Brain pericyte (primary cell): ENCODE data around the gene MAPKBP1.

Experiments used
- DNase-seq: peaks from one replicate; pipeline ENCODE4 v3.0.0-alpha.2; 2012; ENCODE audit warnings: low read depth, low spot score

Gene MAPKBP1

GRCh38 chr15:41782371-41783282 lies 8.3 kb downstream of the MAPKBP1 start:
- no peak for DNase-seq

- no peak for DNase-seq
Observed at GRCh38 chr15:41783296-41783695, 9.0 kb downstream of the MAPKBP1 start.

GRCh38 chr15:41788262-41788661 lies 14.0 kb downstream of the MAPKBP1 start:
- no peak for DNase-seq

- no peak for DNase-seq
Observed at GRCh38 chr15:41789236-41789635, 15.0 kb downstream of the MAPKBP1 start.

- no peak for DNase-seq
Observed at GRCh38 chr15:41789662-41790061, 15.4 kb downstream of the MAPKBP1 start.

GRCh38 chr15:41790169-41790568 lies 15.9 kb downstream of the MAPKBP1 start:
- DNase-seq = no peak

- DNase-seq = no peak
Observed at GRCh38 chr15:41790756-41791546, 16.7 kb downstream of the MAPKBP1 start.

- DNase-seq = no peak
Observed at GRCh38 chr15:41791547-41791937, 17.3 kb downstream of the MAPKBP1 start.

GRCh38 chr15:41792000-41792637 lies 17.8 kb downstream of the MAPKBP1 start:
- no peak for DNase-seq

- no peak for DNase-seq
Observed at GRCh38 chr15:41794081-41794480, 19.8 kb downstream of the MAPKBP1 start.

- DNase-seq = no peak
Observed at GRCh38 chr15:41795996-41796856, 21.9 kb downstream of the MAPKBP1 start.

- DNase-seq = no peak
Observed at GRCh38 chr15:41797201-41797944, 23.1 kb downstream of the MAPKBP1 start.

- DNase-seq = no peak
Observed at GRCh38 chr15:41798607-41799487, 24.6 kb downstream of the MAPKBP1 start.

- no peak for DNase-seq
Observed at GRCh38 chr15:41799488-41799805, 25.2 kb downstream of the MAPKBP1 start.

GRCh38 chr15:41801185-41801584 lies 26.9 kb downstream of the MAPKBP1 start:
- DNase-seq = no peak

- DNase-seq = no peak
Observed at GRCh38 chr15:41801850-41802455, 27.7 kb downstream of the MAPKBP1 start.

GRCh38 chr15:41804361-41804760 lies 30.1 kb downstream of the MAPKBP1 start:
- no peak for DNase-seq

- DNase-seq = no peak
Observed at GRCh38 chr15:41804916-41805666, 30.8 kb downstream of the MAPKBP1 start.

GRCh38 chr15:41805711-41806110 lies 31.4 kb downstream of the MAPKBP1 start:
- DNase-seq = no peak
